ENCODE results near the gene MIEN1.
"Not testable (repeated sequence)": the region's sequence is repeated elsewhere in the genome, so short reads cannot be mapped to it uniquely, and the experiment has no call there.

MIEN1 gene

DNA sequence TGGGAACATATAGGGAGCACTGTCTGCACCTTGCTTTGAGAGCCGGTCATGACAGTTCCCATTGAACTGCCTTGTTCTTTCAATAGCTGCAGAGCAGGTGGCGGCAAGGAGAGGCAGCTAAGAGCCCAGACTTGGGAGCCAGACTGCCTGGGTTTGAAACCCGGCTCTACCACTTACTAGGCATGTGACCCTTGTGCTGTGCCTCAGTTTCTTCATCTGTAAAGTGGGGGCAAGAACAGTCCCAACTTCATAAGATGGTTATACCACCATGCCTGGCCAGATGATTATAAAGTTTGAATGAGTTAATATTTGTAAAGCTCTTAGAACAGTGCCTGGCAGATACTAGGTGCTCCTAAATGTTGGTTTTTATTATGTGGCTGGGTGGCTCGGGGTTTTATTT, 16.1 kb downstream of the MIEN1 start:
- in situ Hi-C loops (cut with HindIII; ENCODE audit: low sequenced_read_pairs): no loop called here
- H3K4me3 ChIP-seq (ENCODE audit: low read depth, low read length): no peak overlapping the region
- TF ChIP-seq, protein P1, sequence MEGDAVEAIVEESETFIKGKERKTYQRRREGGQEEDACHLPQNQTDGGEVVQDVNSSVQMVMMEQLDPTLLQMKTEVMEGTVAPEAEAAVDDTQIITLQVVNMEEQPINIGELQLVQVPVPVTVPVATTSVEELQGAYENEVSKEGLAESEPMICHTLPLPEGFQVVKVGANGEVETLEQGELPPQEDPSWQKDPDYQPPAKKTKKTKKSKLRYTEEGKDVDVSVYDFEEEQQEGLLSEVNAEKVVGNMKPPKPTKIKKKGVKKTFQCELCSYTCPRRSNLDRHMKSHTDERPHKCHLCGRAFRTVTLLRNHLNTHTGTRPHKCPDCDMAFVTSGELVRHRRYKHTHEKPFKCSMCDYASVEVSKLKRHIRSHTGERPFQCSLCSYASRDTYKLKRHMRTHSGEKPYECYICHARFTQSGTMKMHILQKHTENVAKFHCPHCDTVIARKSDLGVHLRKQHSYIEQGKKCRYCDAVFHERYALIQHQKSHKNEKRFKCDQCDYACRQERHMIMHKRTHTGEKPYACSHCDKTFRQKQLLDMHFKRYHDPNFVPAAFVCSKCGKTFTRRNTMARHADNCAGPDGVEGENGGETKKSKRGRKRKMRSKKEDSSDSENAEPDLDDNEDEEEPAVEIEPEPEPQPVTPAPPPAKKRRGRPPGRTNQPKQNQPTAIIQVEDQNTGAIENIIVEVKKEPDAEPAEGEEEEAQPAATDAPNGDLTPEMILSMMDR (IDR thresholded peaks at IDR 0.05; ENCODE audit: low read depth, low read length, missing control alignments): no peak
- no peak for DNase-seq (ENCODE audit: low read depth)

DNA sequence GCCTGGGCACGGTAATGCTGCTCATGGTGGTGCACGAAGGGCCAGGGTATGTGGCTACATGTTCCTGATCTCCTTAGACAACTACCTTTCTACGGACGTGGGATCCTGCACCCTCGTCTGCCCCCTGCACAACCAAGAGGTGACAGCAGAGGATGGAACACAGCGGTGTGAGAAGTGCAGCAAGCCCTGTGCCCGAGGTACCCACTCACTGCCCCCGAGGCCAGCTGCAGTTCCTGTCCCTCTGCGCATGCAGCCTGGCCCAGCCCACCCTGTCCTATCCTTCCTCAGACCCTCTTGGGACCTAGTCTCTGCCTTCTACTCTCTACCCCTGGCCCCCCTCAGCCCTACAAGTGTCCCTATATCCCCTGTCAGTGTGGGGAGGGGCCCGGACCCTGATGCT, 18.5 kb downstream of the MIEN1 start:
- no peak for DNase-seq (ENCODE audit: low read depth)
- in situ Hi-C loops (cut with HindIII; ENCODE audit: low sequenced_read_pairs): no loop called here
- H3K4me3 ChIP-seq (ENCODE audit: low read depth, low read length): no peak overlapping the region
- TF ChIP-seq, protein P1 (IDR thresholded peaks at IDR 0.05; ENCODE audit: low read depth, low read length, missing control alignments): no peak

DNA sequence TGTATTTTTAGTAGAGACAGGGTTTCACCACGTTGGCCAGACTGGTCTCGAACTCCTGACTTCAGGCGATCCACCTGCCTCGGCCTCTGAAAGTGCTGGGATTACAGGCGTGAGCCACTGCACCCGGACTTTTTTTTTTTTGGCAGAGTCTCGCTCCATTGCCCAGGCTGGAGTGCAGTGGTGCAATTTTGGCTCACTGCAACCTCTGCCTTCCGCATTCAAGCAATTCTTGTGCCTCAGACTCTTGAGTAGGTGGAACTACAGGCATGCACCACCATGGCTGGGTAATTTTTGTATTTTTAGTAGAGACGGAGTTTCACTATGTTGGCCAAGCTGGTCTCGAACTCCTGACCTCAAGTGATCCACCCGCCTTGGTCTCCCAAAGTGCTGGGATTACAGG, 19.3 kb downstream of the MIEN1 start:
- H3K4me3 ChIP-seq (ENCODE audit: low read depth, low read length); in situ Hi-C loops (cut with HindIII; ENCODE audit: low sequenced_read_pairs); DNase-seq (ENCODE audit: low read depth): not testable (repeated sequence)

DNA sequence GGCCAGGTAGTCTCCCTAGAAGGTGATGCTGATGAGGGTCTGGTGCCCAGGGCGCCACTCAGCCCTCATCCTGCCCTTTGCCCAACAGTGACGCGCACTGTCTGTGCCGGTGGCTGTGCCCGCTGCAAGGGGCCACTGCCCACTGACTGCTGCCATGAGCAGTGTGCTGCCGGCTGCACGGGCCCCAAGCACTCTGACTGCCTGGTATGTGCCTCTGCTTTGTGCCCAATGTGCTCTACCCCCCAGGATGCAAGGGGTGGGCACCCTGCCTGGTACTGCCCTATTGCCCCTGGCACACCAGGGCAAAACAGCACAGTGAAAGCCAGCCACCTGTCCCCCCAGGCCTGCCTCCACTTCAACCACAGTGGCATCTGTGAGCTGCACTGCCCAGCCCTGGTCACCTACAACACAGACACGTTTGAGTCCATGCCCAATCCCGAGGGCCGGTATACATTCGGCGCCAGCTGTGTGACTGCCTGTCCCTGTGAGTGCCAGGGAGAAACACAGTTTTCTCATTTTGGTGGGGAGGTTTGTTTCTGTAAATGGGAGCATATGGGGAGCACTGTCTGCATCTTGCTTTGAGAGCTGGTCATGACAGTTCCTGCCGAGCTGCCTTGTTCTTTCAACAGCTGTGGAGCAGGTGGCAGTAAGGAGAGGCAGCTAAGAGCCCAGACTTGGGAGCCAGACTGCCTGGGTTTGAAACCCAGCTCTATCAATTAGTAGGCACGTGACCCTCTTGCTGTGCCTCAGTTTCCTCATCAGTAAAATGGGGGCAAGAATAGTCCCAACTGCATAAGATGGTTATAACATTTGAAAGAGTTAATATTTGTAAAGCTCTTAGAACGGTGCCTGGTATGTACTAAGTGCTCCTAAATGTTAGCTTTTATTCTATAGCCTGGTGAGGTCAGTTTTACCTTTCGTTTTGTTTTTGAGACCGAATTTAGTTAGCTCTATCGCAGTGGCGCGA, 20.1 kb downstream of the MIEN1 start:
- TF ChIP-seq, protein P1 (IDR thresholded peaks at IDR 0.05; ENCODE audit: low read depth, low read length, missing control alignments): no peak
- no peak overlapping the region for H3K4me3 ChIP-seq (ENCODE audit: low read depth, low read length)
- no peak for DNase-seq (ENCODE audit: low read depth)
- in situ Hi-C loops (cut with HindIII; ENCODE audit: low sequenced_read_pairs): no loop called here

DNA sequence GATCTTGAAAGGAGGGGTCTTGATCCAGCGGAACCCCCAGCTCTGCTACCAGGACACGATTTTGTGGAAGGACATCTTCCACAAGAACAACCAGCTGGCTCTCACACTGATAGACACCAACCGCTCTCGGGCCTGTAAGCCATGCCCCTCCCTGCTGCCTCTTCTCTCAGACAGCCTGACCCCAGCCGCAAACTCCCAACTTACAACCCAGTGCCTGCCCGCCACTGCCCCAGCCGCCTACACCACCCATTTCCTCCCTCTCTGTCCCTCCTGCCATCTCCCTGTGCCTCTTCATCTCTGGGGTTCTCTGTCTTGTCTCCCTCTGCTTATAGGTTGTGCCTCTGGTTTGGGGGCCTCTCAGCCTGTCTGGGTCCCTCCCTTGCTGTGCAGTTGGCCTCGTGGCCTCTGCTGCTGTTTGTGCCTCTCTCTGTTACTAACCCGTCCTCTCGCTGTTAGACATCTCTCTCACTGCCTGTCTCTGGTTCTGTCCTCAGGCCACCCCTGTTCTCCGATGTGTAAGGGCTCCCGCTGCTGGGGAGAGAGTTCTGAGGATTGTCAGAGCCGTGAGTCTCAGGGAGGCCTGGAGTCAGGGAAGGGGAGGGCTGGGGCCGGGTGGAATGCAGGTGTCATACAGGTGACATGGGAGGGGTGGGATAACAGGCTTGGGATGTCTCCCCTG, 20.9 kb downstream of the MIEN1 start:
- in situ Hi-C loops (cut with HindIII; ENCODE audit: low sequenced_read_pairs): no loop called here
- no peak for DNase-seq (ENCODE audit: low read depth)
- no peak overlapping the region for H3K4me3 ChIP-seq (ENCODE audit: low read depth, low read length)

DNA sequence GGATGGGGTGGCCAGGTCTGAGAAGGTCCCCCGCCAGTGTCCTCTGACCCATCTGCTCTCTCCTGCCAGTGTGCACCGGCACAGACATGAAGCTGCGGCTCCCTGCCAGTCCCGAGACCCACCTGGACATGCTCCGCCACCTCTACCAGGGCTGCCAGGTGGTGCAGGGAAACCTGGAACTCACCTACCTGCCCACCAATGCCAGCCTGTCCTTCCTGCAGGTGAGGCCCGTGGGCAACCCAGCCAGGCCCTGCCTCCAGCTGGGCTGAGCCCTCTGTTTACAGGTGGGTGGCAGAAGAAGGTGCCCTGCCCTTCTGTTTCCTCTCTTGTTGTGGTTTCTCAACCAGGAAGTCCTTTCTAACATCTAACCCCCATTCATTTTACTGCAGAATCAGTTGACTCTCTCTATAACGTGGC, 23.4 kb downstream of the MIEN1 start:
- H3K4me3 ChIP-seq (ENCODE audit: low read depth, low read length): no peak overlapping the region
- no peak for DNase-seq (ENCODE audit: low read depth)
- in situ Hi-C loops (cut with HindIII; ENCODE audit: low sequenced_read_pairs): no loop called here
- TF ChIP-seq, protein P1 (IDR thresholded peaks at IDR 0.05; ENCODE audit: low read depth, low read length, missing control alignments): no peak

More for the DNA sequence above, 20.9 kb downstream of the MIEN1 start:
- TF ChIP-seq, protein P1 (IDR thresholded peaks at IDR 0.05; ENCODE audit: low read depth, low read length, missing control alignments): no peak

DNA sequence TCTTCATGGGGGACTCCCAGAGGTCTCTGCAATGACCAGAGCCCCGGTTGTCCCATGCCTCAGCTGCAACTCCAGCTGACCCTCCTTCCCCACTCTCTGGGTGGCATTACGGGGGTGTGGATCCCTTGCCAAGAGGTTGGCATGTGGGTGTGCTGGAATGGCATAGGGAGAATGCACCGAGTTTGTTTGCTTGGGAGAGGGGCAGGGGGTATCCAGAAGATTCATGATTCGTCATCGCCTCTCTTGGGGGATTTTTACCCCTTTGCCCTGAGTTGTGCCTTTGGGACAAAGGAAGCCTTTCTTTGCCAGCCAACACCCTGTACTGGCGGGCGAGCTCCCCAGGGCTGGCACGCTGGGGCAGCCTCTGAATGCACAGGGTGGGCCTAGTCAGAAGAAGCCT, 23.9 kb downstream of the MIEN1 start:
- DNase-seq (ENCODE audit: low read depth): no peak
- TF ChIP-seq, protein P1 (IDR thresholded peaks at IDR 0.05; ENCODE audit: low read depth, low read length, missing control alignments): no peak
- in situ Hi-C loops (cut with HindIII; ENCODE audit: low sequenced_read_pairs): no loop called here
- H3K4me3 ChIP-seq (ENCODE audit: low read depth, low read length): no peak overlapping the region

Data from astrocyte of the cerebellum (primary cell).